Mucosa of descending colon (tissue), 3 donors: ENCODE measurements around the gene PTPRM. TPM values are rescaled to one million over a fixed set of nuclear protein-coding genes. Genes with fewer than 3 reads are reported as not detected.

Experiments
- ATAC-seq: fragments of 200-7000 bp; cut with Tn5 transposase; one replicate; pipeline ENCODE4 v1.9.1; 2020; ENCODE audit warnings: mild to moderate bottlenecking, moderate library complexity
- DNase-seq, 3 donors: peaks; one replicate each; pipeline ENCODE4 v3.0.0-alpha.2; 2020
- H3K36me3 ChIP-seq: fragments of 200-600 bp; one replicate; pipeline ENCODE4 v1.8.0; 2021; ENCODE audit warnings: low read depth, mild to moderate bottlenecking
- H3K4me1 ChIP-seq: fragments of 200-600 bp; one replicate; pipeline ENCODE4 v1.8.0; 2021; ENCODE audit warnings: low read depth, mild to moderate bottlenecking
- H3K4me3 ChIP-seq: fragments of 200-600 bp; one replicate; pipeline ENCODE4 v1.8.0; 2021; ENCODE audit warnings: mild to moderate bottlenecking
- H3K9me3 ChIP-seq: fragments of 200-600 bp; one replicate; pipeline ENCODE4 v1.8.0; 2021; ENCODE audit warnings: mild to moderate bottlenecking
- intact Hi-C, 2 donors: fragments of 100-400 bp; cut with DNase I in 1 of 2; cut with micrococcal nuclease in 1 of 2; formaldehyde crosslinking; loops; one replicate each; pipeline versions ENCODE4 v1.11.0 to v1.11.1; 2022; cut with DNase I, micrococcal nuclease
- total RNA-seq, 3 donors: library from RNA; stranded (reverse); fragmentation: NEBNext Ultra II Directional in 2 of 3; extraction: Animal tissue kit (Norgen Biotek cat#: 25700) in 2 of 3; gene quantifications; one replicate each; pipeline versions ENCODE4 v1.2.1 to v1.2.4, GENCODE V29; 2021 to 2023
- TF ChIP-seq, protein P1 (sequence below): fragments of 200-600 bp; IDR thresholded peaks from one replicate; pipeline ENCODE4 v1.8.0; 2022; ENCODE audit warnings: antibody characterized with exemption, mild to moderate bottlenecking
- donor health status: DM: no; HTN: no; CAD: no; lungs with moderate emphysema.
- donor health status: DM: no; HTN: no; CAD: no.
- donor health status: DM: no; HTN: yes; CAD: no.

Gene PTPRM
- total RNA-seq, 3 donors from 2014 or later: 15.3 to 41.1 (median 19.6) TPM

DNA sequence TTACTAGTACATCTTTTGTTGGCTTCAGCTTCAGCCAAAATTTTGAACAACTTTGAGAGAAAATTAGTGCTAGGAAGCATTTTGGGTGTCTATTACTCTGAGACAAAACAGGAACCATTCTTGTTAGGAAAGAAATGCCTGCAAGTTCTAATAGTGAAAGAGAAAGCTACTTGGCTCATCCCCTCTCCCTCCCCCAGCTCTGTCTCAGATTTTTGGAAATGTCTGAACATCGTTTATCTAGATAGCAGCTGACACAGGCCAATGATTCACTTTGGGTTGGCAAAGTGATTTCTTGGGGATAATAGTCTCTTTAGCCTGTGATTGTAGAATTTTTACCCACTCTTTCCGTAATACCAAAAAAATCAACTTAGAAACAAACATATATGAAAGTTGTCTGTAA is 42.3 kb upstream of the PTPRM start:
- DNase-seq (peak in 1 of 3 donors; percentile 7), ATAC-seq (no peak)
- TF ChIP-seq, protein P1, sequence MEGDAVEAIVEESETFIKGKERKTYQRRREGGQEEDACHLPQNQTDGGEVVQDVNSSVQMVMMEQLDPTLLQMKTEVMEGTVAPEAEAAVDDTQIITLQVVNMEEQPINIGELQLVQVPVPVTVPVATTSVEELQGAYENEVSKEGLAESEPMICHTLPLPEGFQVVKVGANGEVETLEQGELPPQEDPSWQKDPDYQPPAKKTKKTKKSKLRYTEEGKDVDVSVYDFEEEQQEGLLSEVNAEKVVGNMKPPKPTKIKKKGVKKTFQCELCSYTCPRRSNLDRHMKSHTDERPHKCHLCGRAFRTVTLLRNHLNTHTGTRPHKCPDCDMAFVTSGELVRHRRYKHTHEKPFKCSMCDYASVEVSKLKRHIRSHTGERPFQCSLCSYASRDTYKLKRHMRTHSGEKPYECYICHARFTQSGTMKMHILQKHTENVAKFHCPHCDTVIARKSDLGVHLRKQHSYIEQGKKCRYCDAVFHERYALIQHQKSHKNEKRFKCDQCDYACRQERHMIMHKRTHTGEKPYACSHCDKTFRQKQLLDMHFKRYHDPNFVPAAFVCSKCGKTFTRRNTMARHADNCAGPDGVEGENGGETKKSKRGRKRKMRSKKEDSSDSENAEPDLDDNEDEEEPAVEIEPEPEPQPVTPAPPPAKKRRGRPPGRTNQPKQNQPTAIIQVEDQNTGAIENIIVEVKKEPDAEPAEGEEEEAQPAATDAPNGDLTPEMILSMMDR: no peak
- H3K9me3 ChIP-seq: no peaks in the 10 kb centered on the region
- no peaks in the 10 kb centered on the region for H3K36me3 ChIP-seq
- no peaks in the 10 kb centered on the region for H3K4me1 ChIP-seq
- H3K4me3 ChIP-seq: no peak overlapping the region
- intact Hi-C loops: no loop called here

DNA sequence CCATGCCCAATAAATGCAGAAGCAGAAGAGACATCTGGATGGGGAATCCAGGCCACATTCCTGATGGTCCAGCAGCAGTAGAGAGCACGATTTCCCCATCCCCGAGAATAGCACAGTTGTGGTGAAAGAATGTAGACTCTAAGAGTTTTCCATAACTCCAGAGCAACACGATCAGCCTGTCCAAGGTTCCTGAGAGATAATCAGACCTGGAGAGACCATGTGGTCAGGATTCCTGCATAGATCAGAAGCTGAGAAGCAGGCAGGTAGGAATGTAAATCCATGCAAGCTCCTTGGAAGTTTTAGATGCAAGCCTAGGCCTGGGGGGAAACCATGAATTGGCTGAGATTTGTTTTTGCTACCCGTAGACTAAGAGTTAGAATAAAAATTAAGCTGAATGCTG is 34.2 kb upstream of the PTPRM start:
- Histone ChIP-seq H3K36me3 (no peaks in the 10 kb centered on the region), H3K9me3 (no peaks in the 10 kb centered on the region), H3K4me1 (no peaks in the 10 kb centered on the region), H3K4me3 (no peak overlapping the region)
- no peak for ATAC-seq
- TF ChIP-seq, protein P1: no peak
- intact Hi-C loops: no loop called here
- no peak for DNase-seq

DNA sequence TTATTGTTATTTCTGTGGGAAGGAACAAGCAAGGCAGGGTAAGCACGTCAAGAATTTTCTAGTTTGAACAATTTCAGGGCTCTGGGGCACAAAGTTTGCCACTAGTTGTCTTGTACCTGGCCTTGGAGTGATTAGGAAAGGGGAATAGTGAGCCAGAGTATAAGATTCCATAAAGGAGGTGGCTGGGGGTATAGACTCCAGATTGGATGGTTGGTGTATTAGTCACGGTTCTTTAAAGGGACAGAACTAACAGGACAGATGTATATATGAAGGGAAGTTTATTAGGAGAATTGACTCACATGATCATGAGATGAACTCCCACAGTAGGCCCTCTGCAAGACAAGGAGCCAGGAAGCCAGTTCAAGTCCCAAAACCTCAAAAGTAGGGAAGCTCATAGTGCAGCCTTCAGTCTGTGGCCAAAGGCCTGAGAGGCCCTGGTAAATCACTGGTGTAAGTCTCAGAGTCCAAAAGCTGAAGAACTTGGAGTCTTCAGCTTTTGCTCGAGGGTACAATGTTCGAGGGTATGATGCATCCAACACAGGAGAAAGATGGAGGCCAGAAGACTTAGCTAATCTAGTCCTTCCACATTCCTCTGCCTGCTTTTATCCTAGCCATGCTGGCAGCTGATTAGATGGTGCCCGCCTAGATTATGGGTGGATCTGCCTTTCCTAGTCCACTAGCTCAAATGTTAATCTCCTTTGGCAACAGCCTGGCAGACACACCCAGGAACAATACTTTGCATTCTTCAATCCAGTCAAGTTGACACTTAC is 31.5 kb upstream of the PTPRM start:
- intact Hi-C loops: no loop called here
- ATAC-seq (no peak), DNase-seq (no peak)

DNA sequence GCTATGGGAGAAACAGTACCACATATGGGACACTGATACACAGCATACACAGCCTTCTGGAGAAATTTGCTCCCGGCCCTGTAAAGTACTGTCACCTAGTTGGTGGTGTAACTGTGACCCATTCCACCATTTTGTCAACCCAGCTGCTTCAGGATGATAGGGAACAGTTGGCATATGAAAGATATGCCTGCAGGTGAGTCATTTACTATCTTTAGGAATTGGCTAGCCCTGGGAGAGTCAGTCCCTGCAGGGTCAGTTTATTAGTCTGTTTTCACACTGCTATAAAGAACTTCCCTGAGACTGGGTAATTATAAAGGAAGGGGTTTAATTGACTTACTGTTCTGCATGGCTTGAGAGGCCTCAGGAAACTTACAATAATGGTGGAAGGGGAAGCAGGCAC is 30.0 kb upstream of the PTPRM start:
- Histone ChIP-seq H3K4me3 (no peak overlapping the region), H3K9me3 (no peaks in the 10 kb centered on the region), H3K4me1 (no peaks in the 10 kb centered on the region), H3K36me3 (no peaks in the 10 kb centered on the region)
- intact Hi-C loops: no loop called here
- TF ChIP-seq, protein P1: no peak
- ATAC-seq: no peak
- no peak for DNase-seq

More for the DNA sequence above, 31.5 kb upstream of the PTPRM start:
- TF ChIP-seq, protein P1: no peak
- no peaks in the 10 kb centered on the region for H3K9me3 ChIP-seq
- H3K4me1 ChIP-seq: no peaks in the 10 kb centered on the region
- H3K36me3 ChIP-seq: no peaks in the 10 kb centered on the region
- no peak overlapping the region for H3K4me3 ChIP-seq

DNA sequence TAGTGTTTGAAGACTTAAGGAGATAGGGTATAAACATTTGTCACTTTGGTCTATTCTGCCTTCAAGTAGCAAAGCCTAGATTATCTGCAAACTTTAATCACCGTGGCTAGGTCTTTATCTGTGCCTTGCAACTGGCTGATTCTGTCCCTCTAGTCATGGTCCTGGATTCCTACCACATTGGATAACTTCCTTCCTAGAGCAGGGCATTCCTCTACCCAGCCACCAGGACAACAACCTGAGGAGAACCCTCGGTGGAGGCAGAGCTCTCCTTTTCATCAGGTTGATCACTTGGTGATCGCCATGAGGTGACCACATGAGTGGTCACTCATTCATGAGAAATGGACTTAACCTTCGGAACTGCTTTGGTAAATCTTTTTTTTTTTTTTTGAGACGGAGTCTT is 25.3 kb upstream of the PTPRM start:
- Histone ChIP-seq H3K9me3 (no peaks in the 10 kb centered on the region), H3K4me3 (no peak overlapping the region), H3K36me3 (no peaks in the 10 kb centered on the region), H3K4me1 (no peaks in the 10 kb centered on the region)
- no peak for DNase-seq
- TF ChIP-seq, protein P1: no peak
- intact Hi-C loops: no loop called here
- ATAC-seq: no peak

DNA sequence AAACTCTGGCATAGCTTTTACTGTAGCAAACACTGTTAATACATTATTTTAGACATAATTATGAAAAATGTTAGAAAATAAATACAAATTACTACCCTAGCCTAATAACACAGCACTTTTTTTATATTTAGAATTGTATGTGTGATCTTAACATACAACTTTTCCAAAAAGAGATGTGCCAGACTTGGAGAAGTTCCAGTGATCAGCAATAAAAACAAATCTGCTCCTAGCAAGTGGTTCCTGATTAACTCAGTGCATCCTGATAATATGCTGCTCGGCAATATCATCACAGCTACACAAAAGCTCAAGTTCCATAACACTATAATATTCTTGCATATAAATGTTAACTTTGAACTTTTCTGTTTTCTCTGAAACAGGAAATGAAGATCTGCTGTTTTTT is 22.4 kb upstream of the PTPRM start:
- Histone ChIP-seq H3K9me3 (no peaks in the 10 kb centered on the region), H3K36me3 (no peaks in the 10 kb centered on the region), H3K4me3 (no peak overlapping the region), H3K4me1 (no peaks in the 10 kb centered on the region)
- TF ChIP-seq, protein P1: no peak
- ATAC-seq (no peak), DNase-seq (no peak)
- intact Hi-C loops: no loop called here
